Epithelial cell of proximal tubule (primary cell): ENCODE data around the gene FHOD3. TPM values are rescaled to one million over a fixed set of nuclear protein-coding genes. Genes with fewer than 3 reads are reported as not detected.

Source experiments
- DNase-seq: peaks from one replicate; pipeline ENCODE4 v3.0.0-alpha.2; 2011; ENCODE audit warnings: low read depth
- H3K4me3 ChIP-seq: 2 replicates; pipeline ENCODE4 v1.5.1; 2011; ENCODE audit warnings: low read depth, mild to moderate bottlenecking, low read length
- CTCF ChIP-seq: conservative IDR thresholded peaks from 2 replicates; pipeline ENCODE4 v1.5.1; 2012; ENCODE audit warnings: low read depth, mild to moderate bottlenecking, low read length
- total RNA-seq: library from RNA; depleted of rRNA; stranded (reverse); fragments of >200 nt; gene quantifications from 2 replicates; pipeline ENCODE4 v1.2.3, GENCODE V29; 2015

Gene FHOD3
- total RNA-seq, 1 donor from 2014 or later = 27.3 TPM

- H3K4me3 ChIP-seq = no peak overlapping the region
- no peak for TF ChIP-seq CTCF
- DNase-seq = no peak
Observed at GRCh38 chr18:36481935-36482334, 184.4 kb downstream of the FHOD3 start.

GRCh38 chr18:36484591-36484990 is 187.1 kb downstream of the FHOD3 start:
- H3K4me3 ChIP-seq = no peak overlapping the region
- no peak for DNase-seq
- TF ChIP-seq CTCF = no peak

DNA sequence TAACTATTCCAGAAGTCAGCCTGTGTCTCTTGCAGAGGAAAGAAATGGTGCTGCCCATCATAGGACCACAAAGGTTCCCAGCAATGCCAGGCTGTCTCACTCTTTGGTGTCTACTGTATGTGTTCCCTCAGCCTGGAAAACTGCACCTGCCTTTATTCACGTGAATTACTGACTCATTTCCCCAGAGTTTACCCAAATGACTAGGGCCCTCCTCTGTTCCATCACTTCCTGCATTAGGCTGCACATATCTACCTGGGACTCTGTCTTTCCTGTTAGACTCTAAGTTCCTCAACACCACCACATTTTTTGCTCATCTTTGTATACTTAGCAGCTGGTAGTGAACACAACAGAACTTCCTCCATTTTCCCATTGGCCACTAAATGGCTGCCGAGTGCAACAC is 188.3 kb downstream of the FHOD3 start:
- H3K4me3 ChIP-seq = no peak overlapping the region
- TF ChIP-seq CTCF = no peak
- no peak for DNase-seq

GRCh38 chr18:36488131-36488530 is 190.6 kb downstream of the FHOD3 start:
- no peak overlapping the region for H3K4me3 ChIP-seq
- TF ChIP-seq CTCF = no peak
- no peak for DNase-seq

DNA sequence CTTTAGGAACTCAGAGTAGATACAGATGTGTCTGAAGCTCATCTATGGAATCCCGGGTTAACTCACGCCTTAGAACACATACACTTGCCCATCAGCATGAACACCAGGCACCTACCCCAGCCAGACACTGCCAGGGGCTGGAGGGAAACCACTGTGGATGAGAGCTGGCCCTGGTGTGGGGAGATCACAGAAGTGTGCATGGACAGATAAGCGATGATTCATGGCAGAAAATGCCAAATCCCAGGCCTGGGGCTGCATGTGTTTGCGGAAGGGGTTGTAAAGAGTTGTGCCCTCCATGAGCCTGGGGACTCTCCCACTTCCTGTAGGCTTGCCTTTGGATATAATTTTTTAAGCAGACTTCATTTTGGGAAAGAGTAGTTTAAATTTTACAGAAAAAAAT is 193.4 kb downstream of the FHOD3 start:
- no peak overlapping the region for H3K4me3 ChIP-seq
- TF ChIP-seq CTCF = no peak
- DNase-seq = no peak

- no peak overlapping the region for H3K4me3 ChIP-seq
- DNase-seq = no peak
- TF ChIP-seq CTCF = no peak
Observed at GRCh38 chr18:36492604-36493329, 195.3 kb downstream of the FHOD3 start.
